ENCODE data around the gene ZBTB11. TPM values are rescaled to one million over a fixed set of nuclear protein-coding genes. Genes with fewer than 3 reads are reported as not detected.

ZBTB11 gene
- total and polyA plus RNA-seq, 9 of the 15 experiments (the other 6 are each of a cell fraction or from before 2014, with no cell fraction given), result 6.2 to 31.9 (median 21.4) TPM

- TF ChIP-seq ZNF121 (CRISPR knock-in tag; conservative IDR thresholded peaks at IDR 0.05) (no peak), ZNF134 (CRISPR knock-in tag; conservative IDR thresholded peaks at IDR 0.05) (no peak), HBP1 (CRISPR knock-in tag; IDR thresholded peaks at IDR 0.05) (no peak), MAFK (IDR thresholded peaks at IDR 0.05; ENCODE audit: low read length) (no peak), RFX5 (IDR thresholded peaks at IDR 0.05; ENCODE audit: low read depth, low read length) (no peak), MAZ (CRISPR knock-in tag; conservative IDR thresholded peaks at IDR 0.05 in 1 of 2, IDR thresholded peaks at IDR 0.05 in 1 of 2) (peak; percentile 36 to 51; a peak in 2 of 4 replicates), NCOR1 (IDR thresholded peaks at IDR 0.05) (no peak), ZNF143 (CRISPR knock-in tag; IDR thresholded peaks at IDR 0.05) (no peak), REST (IDR thresholded peaks at IDR 0.05; ENCODE audit: borderline replicate concordance) (no peak), REST (CRISPR knock-in tag; IDR thresholded peaks at IDR 0.05; ENCODE audit: low read depth) (0 out of 2 replicates have a peak, but pooled peaks have one; percentile 43), EWSR1 (IDR thresholded peaks at IDR 0.05; ENCODE audit: borderline replicate concordance, low read depth, partially characterized antibody) (no peak)
Measured at GRCh38 chr3:101676216-101676764, 642 bp downstream of the ZBTB11 start (continued).

All from K562 (cell line).